Glutamatergic neuron (in vitro differentiated cells): ENCODE results near the gene BCAS2. TPM values are rescaled to one million over a fixed set of nuclear protein-coding genes. Genes with fewer than 3 reads are reported as not detected.

Experiments
- DNase-seq: peaks from one replicate; pipeline ENCODE4 v3.0.0; 2022
- H3K27ac Mint-ChIP-seq: one replicate; pipeline ENCODE4 v1.8.0; 2020; ENCODE audit warnings: mild to moderate bottlenecking, mixed read lengths, inconsistent platforms; ENCODE audit not compliant: unreplicated experiment
- H3K27me3 Mint-ChIP-seq: one replicate; pipeline ENCODE4 v1.8.0; 2020; ENCODE audit warnings: mild to moderate bottlenecking, moderate library complexity, mixed read lengths, inconsistent platforms; ENCODE audit not compliant: unreplicated experiment
- H3K36me3 Mint-ChIP-seq: one replicate; pipeline ENCODE4 v1.8.0; 2020; ENCODE audit warnings: mild to moderate bottlenecking, mixed read lengths, inconsistent platforms; ENCODE audit not compliant: unreplicated experiment
- H3K4me1 Mint-ChIP-seq: one replicate; pipeline ENCODE4 v1.8.0; 2020; ENCODE audit warnings: mild to moderate bottlenecking, low read depth, mixed read lengths, inconsistent platforms; ENCODE audit not compliant: unreplicated experiment
- H3K4me3 Mint-ChIP-seq: one replicate; pipeline ENCODE4 v1.8.0; 2020; ENCODE audit warnings: mild to moderate bottlenecking, mixed read lengths, inconsistent platforms; ENCODE audit not compliant: unreplicated experiment
- H3K9me3 Mint-ChIP-seq: one replicate; pipeline ENCODE4 v1.8.0; 2020; ENCODE audit warnings: mild to moderate bottlenecking, moderate library complexity, mixed read lengths, inconsistent platforms; ENCODE audit not compliant: unreplicated experiment
- CTCF ChIP-seq: fragments of 200-600 bp; sonication (generic); IDR thresholded peaks from one replicate; pipeline ENCODE4 v1.5.0; 2021; ENCODE audit not compliant: partially characterized antibody, unreplicated experiment
- total RNA-seq: library from RNA; stranded (reverse); fragmentation: NEBNext Ultra II Directional; extraction: Animal tissue kit (Norgen Biotek cat#: 25700); gene quantifications from one replicate; pipeline ENCODE4 v1.2.1, GENCODE V29; 2021; ENCODE audit not compliant: unreplicated experiment

Gene BCAS2
- total RNA-seq, 1 donor from 2014 or later = 52.4 TPM

GRCh38 chr1:114535401-114535800 is 46.0 kb downstream of the BCAS2 start:
- H3K27ac Mint-ChIP-seq = no peak overlapping the region
- DNase-seq = no peak
- no peak for TF ChIP-seq CTCF
- no peaks in the 10 kb centered on the region for H3K4me1 Mint-ChIP-seq
- peaks cover 5% of the 10 kb centered on the region for H3K36me3 Mint-ChIP-seq
- H3K9me3 Mint-ChIP-seq = peaks cover 6% of the 10 kb centered on the region
- no peak overlapping the region for H3K4me3 Mint-ChIP-seq
- peaks cover 3% of the 10 kb centered on the region for H3K27me3 Mint-ChIP-seq

GRCh38 chr1:114531094-114531493 is 50.3 kb downstream of the BCAS2 start:
- no peak overlapping the region for H3K27ac Mint-ChIP-seq
- H3K9me3 Mint-ChIP-seq = peaks cover 2% of the 10 kb centered on the region
- H3K4me3 Mint-ChIP-seq = no peak overlapping the region
- H3K27me3 Mint-ChIP-seq = no peaks in the 10 kb centered on the region
- DNase-seq = no peak
- no peaks in the 10 kb centered on the region for H3K4me1 Mint-ChIP-seq
- H3K36me3 Mint-ChIP-seq = peaks cover under 1% of the 10 kb centered on the region
- no peak for TF ChIP-seq CTCF

GRCh38 chr1:114530224-114530623 is 51.2 kb downstream of the BCAS2 start:
- no peak for TF ChIP-seq CTCF
- H3K4me3 Mint-ChIP-seq = no peak overlapping the region
- H3K36me3 Mint-ChIP-seq = no peaks in the 10 kb centered on the region
- H3K27ac Mint-ChIP-seq = no peak overlapping the region
- no peak for DNase-seq
- peaks cover 2% of the 10 kb centered on the region for H3K9me3 Mint-ChIP-seq
- no peaks in the 10 kb centered on the region for H3K27me3 Mint-ChIP-seq
- no peaks in the 10 kb centered on the region for H3K4me1 Mint-ChIP-seq

GRCh38 chr1:114524944-114525343 is 56.5 kb downstream of the BCAS2 start:
- Mint-ChIP-seq H3K9me3 (no peaks in the 10 kb centered on the region), H3K4me3 (no peak overlapping the region), H3K36me3 (no peaks in the 10 kb centered on the region), H3K27me3 (no peaks in the 10 kb centered on the region), H3K27ac (no peak overlapping the region), H3K4me1 (no peaks in the 10 kb centered on the region)
- no peak for TF ChIP-seq CTCF
- DNase-seq = no peak

- TF ChIP-seq CTCF = no peak
- Mint-ChIP-seq H3K27ac (no peak overlapping the region), H3K36me3 (no peaks in the 10 kb centered on the region), H3K4me1 (no peaks in the 10 kb centered on the region), H3K4me3 (no peak overlapping the region), H3K27me3 (no peaks in the 10 kb centered on the region), H3K9me3 (no peaks in the 10 kb centered on the region)
- DNase-seq = no peak
Observed at GRCh38 chr1:114522264-114522575, 59.2 kb downstream of the BCAS2 start.
